Naive thymus-derived CD4-positive, alpha-beta T cell (primary cell): ENCODE measurements around the gene NABP1. TPM values are rescaled to one million over a fixed set of nuclear protein-coding genes. Genes with fewer than 3 reads are reported as not detected.
A peak's percentile ranks its signal among the peaks of the same experiment; 100 is the strongest.

Source experiments
- ATAC-seq: fragments of 150-1000 bp; cut with Tn5 transposase; 2 replicates; pipeline ENCODE4 v1.10.0; 2021; ENCODE audit warnings: mild to moderate bottlenecking, moderate library complexity
- CTCF ChIA-PET: fragments of 350-600 bp; sonication (Branson Sonifier 250); formaldehyde crosslinking; loops from one replicate; lab custom pipeline; 2021; ENCODE audit warnings: antibody characterized with exemption; lab: Charles Lee
- POLR2A ChIA-PET: fragments of 350-600 bp; sonication (Branson Sonifier 250); formaldehyde crosslinking; loops from one replicate; lab custom pipeline; 2021; ENCODE audit warnings: antibody characterized with exemption, inconsistent platforms; lab: Charles Lee
- DNase-seq, 9 donors: peaks; one replicate each; pipeline versions ENCODE4 v3.0.0 to v3.0.0-alpha.2; 2020 to 2022; ENCODE audit warnings: mixed read lengths in 1 of 9
- H3K27ac ChIP-seq: one replicate; pipeline ENCODE4 v1.7.0; 2013; ENCODE audit warnings: mild to moderate bottlenecking, low read depth, low read length, moderate library complexity
- H3K27me3 ChIP-seq, 2 donors: one replicate each; pipeline ENCODE4 v1.7.0; 2013; ENCODE audit warnings: low read length in 2 of 2, mild to moderate bottlenecking in 2 of 2, moderate library complexity in 2 of 2; ENCODE audit not compliant: control insufficient read depth in 2 of 2, insufficient read depth in 2 of 2
- H3K36me3 ChIP-seq, 3 experiments: 1 replicate in 2 of 3; 2 replicates in 1 of 3; pipeline ENCODE4 v1.7.0; 2013; ENCODE audit warnings: low read length in 3 of 3, mild to moderate bottlenecking in 3 of 3, moderate library complexity in 1 of 3; ENCODE audit not compliant: insufficient read depth in 3 of 3, control insufficient read depth in 2 of 3
- H3K4me1 ChIP-seq, 2 donors: one replicate each; pipeline ENCODE4 v1.7.0; 2013; ENCODE audit warnings: low read length in 2 of 2, mild to moderate bottlenecking in 2 of 2, moderate library complexity in 1 of 2; ENCODE audit not compliant: control insufficient read depth in 2 of 2, insufficient read depth in 2 of 2
- H3K4me3 ChIP-seq: 2 replicates; pipeline ENCODE4 v1.7.0; 2013; ENCODE audit warnings: mild to moderate bottlenecking, low read length
- H3K9me3 ChIP-seq, 3 experiments: 1 replicate in 2 of 3; 2 replicates in 1 of 3; pipeline ENCODE4 v1.7.0; 2013; ENCODE audit warnings: low read length in 3 of 3; ENCODE audit not compliant: control insufficient read depth in 2 of 3
- H3K27ac Mint-ChIP-seq, 9 donors: one replicate each; pipeline ENCODE4 v1.8.0; 2020 to 2022; ENCODE audit warnings: mixed read lengths in 9 of 9, mild to moderate bottlenecking in 8 of 9, moderate library complexity in 5 of 9, inconsistent platforms in 2 of 9
- H3K27me3 Mint-ChIP-seq, 5 donors: one replicate each; pipeline ENCODE4 v1.8.0; 2021 to 2022; ENCODE audit warnings: mixed read lengths in 5 of 5, mild to moderate bottlenecking in 1 of 5
- H3K36me3 Mint-ChIP-seq, 5 donors: one replicate each; pipeline ENCODE4 v1.8.0; 2020 to 2022; ENCODE audit warnings: mixed read lengths in 5 of 5, mild to moderate bottlenecking in 3 of 5, inconsistent platforms in 1 of 5
- H3K4me1 Mint-ChIP-seq, 7 donors: one replicate each; pipeline ENCODE4 v1.8.0; 2020 to 2022; ENCODE audit warnings: mixed read lengths in 7 of 7, mild to moderate bottlenecking in 3 of 7, inconsistent platforms in 1 of 7
- H3K4me3 Mint-ChIP-seq, 10 donors: one replicate each; pipeline ENCODE4 v1.8.0; 2020 to 2022; ENCODE audit warnings: mild to moderate bottlenecking in 10 of 10, mixed read lengths in 10 of 10, moderate library complexity in 6 of 10, inconsistent platforms in 2 of 10
- H3K9me3 Mint-ChIP-seq, 11 donors: one replicate each; pipeline ENCODE4 v1.8.0; 2020 to 2022; ENCODE audit warnings: mixed read lengths in 11 of 11, mild to moderate bottlenecking in 4 of 11, inconsistent platforms in 1 of 11, moderate library complexity in 1 of 11
- intact Hi-C, 2 donors: fragments of 100-400 bp; cut with micrococcal nuclease; formaldehyde crosslinking; loops; one replicate each; pipeline ENCODE4 v1.15.1; 2023
- polyA plus RNA-seq, 2 donors: library from polyadenylated mRNA; unstranded; fragments of 300-500 nt; fragmentation: Illumina TruSeq; gene quantifications; one replicate each; pipeline ENCODE4 v1.2.3, GENCODE V29; 2021
- total RNA-seq, 6 experiments: library from RNA in 5 of 6; stranded (reverse) in 5 of 6; gene quantifications; 1 replicate in 5 of 6; 2 replicates in 1 of 6; pipeline ENCODE4 v1.2.3 and lab custom pipeline; 2021 to 2026

The NABP1 gene
- total and polyA plus RNA-seq, 7 experiments from 2014 or later: 4.2 to 79.5 (median 48.6) TPM

DNA sequence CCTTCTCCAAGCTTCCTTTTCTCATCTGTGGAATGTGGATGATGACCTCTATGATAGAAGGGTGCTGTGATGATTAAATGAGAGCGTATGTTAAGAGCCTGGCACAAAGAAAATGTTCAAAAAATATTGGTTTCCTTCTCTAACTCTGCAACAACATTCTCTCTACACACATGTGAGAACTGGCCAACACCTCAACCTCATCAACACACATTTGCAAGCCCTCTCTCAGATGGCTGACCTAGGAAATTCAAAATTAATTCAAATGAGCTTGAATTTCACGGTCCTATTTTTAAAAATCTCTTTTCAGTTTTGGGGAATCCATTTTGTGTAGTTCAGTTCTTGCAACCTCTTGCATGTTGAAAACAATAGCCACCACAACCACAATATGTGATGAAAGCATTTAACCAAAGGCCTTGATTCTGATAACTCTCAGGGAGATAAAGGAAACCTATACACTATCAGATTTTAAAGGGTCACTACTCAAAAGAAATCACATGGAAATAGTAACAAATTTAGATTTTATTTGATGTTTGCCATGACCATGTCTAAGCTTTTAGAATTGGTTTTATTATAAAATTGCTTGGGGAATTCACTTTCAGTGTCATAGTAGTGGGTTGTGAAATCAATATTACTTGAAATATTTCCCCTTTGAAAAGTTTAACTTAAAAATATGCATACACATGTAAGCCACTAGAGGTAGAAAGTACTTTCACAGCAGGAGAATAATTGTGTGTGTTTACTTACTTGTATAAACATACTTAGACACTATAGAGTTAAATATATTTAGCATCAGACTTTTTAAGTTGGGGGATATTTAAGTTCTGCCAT is 16.6 kb upstream of the NABP1 start:
- Mint-ChIP-seq H3K27ac (no peak overlapping the region), H3K4me3 (no peak overlapping the region), H3K27me3 (no peaks in the 10 kb centered on the region), H3K9me3 (peaks cover 0 to 12% (median 0%) of the 10 kb centered on the region in 11 donors), H3K36me3 (peaks cover 0 to 21% (median 3%) of the 10 kb centered on the region in 5 donors), H3K4me1 (peaks cover 0 to 12% (median 0%) of the 10 kb centered on the region in 7 donors)
- Histone ChIP-seq H3K4me3 (no peak overlapping the region), H3K4me1 (no peaks in the 10 kb centered on the region), H3K27ac (no peak overlapping the region), H3K9me3 (no peaks in the 10 kb centered on the region), H3K27me3 (no peaks in the 10 kb centered on the region), H3K36me3 (no peaks in the 10 kb centered on the region)
- ChIA-PET POLR2A (interaction anchor here (1.3 to 1.6 kb wide), 2 partner anchors 12 to 16 kb away, joined by 4 to 12 read pairs; partner anchors contain the start of gene NABP1), CTCF (no interaction called here)
- ATAC-seq (no peak), DNase-seq (no peak)
- intact Hi-C loops: no loop called here

GRCh38 chr2:191664823-191665677 is 12.9 kb upstream of the NABP1 start:
- Histone ChIP-seq H3K27me3 (no peaks in the 10 kb centered on the region), H3K9me3 (no peaks in the 10 kb centered on the region), H3K27ac (no peak overlapping the region), H3K4me3 (no peak overlapping the region), H3K4me1 (no peaks in the 10 kb centered on the region), H3K36me3 (no peaks in the 10 kb centered on the region)
- H3K27ac Mint-ChIP-seq: no peak overlapping the region
- DNase-seq (no peak), ATAC-seq (peak; percentile 67)
- peaks cover 0 to 10% (median 0%) of the 10 kb centered on the region in 5 donors for H3K36me3 Mint-ChIP-seq
- intact Hi-C loops: no loop called here
- no peaks in the 10 kb centered on the region for H3K27me3 Mint-ChIP-seq
- peaks cover 0 to 19% (median 5%) of the 10 kb centered on the region in 7 donors for H3K4me1 Mint-ChIP-seq
- no peak overlapping the region for H3K4me3 Mint-ChIP-seq
- CTCF ChIA-PET: no interaction called here
- POLR2A ChIA-PET: no interaction called here
- H3K9me3 Mint-ChIP-seq: peaks cover 0 to 9% (median 0%) of the 10 kb centered on the region in 11 donors

- Histone ChIP-seq H3K36me3 (no peaks in the 10 kb centered on the region), H3K27ac (no peak overlapping the region), H3K9me3 (no peaks in the 10 kb centered on the region), H3K4me3 (no peak overlapping the region), H3K4me1 (no peaks in the 10 kb centered on the region), H3K27me3 (no peaks in the 10 kb centered on the region)
- ATAC-seq (no peak), DNase-seq (no peak)
- Mint-ChIP-seq H3K9me3 (peaks cover 0 to 9% (median 0%) of the 10 kb centered on the region in 11 donors), H3K36me3 (peaks cover 0 to 7% (median 0%) of the 10 kb centered on the region in 5 donors), H3K4me1 (peaks cover 0 to 19% (median 3%) of the 10 kb centered on the region in 7 donors), H3K27me3 (no peaks in the 10 kb centered on the region), H3K27ac (no peak overlapping the region), H3K4me3 (no peak overlapping the region)
- POLR2A ChIA-PET: interaction anchor here (1.6 to 3.9 kb wide), 2 partner anchors 11 to 28 kb away, joined by 4 to 26 read pairs; partner anchors contain the start of gene NABP1
- CTCF ChIA-PET: interaction anchor here (0.6 kb wide), 1 partner anchor 288 kb away, joined by 3 read pairs; no protein-coding TSS in a partner anchor
- intact Hi-C loops: loop anchor here in 1 of 2 donors (2.0 kb wide), 1 partner anchor 13 kb away; no protein-coding TSS in a partner anchor
Observed at GRCh38 chr2:191666226-191666625, 11.7 kb upstream of the NABP1 start.

DNA sequence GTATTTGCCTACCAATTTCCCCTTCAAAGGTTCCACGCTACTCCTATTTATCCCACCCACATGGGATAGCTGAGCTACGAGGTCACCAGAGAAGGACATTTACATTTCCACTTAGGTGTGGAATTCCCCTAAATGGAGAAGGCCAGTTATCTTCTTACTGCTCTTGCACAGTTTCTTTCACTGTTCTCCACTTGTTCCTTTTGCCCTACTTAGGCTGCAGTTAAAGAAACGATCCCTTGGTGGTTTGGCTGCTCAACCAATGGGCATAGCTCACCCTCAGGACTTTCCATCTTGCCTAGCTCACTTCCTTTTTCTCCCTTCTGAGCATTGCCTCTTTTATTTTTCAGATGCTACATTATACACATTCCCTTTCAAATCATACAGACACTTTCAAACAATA is 11.2 kb upstream of the NABP1 start:
- no peaks in the 10 kb centered on the region for H3K36me3 ChIP-seq
- H3K4me3 Mint-ChIP-seq: peak overlapping the region in 1 of 10 donors; percentile 10
- no peaks in the 10 kb centered on the region for H3K4me1 ChIP-seq
- no peak overlapping the region for H3K27ac Mint-ChIP-seq
- intact Hi-C loops: loop anchor here in 1 of 2 donors (2.0 kb wide), 1 partner anchor 14 kb away; no protein-coding TSS in a partner anchor
- POLR2A ChIA-PET: interaction anchor here (1.6 to 3.9 kb wide), 2 partner anchors 10 to 29 kb away, joined by 4 to 26 read pairs; partner anchors contain the start of gene NABP1
- no peak overlapping the region for H3K27ac ChIP-seq
- peaks cover 0 to 19% (median 3%) of the 10 kb centered on the region in 7 donors for H3K4me1 Mint-ChIP-seq
- no peak for DNase-seq
- H3K9me3 ChIP-seq: no peaks in the 10 kb centered on the region
- peaks cover 0 to 7% (median 0%) of the 10 kb centered on the region in 5 donors for H3K36me3 Mint-ChIP-seq
- ATAC-seq: peak; percentile 63
- CTCF ChIA-PET: interaction anchor here (0.5 to 0.6 kb wide), 2 partner anchors 18 to 287 kb away, joined by 3 read pairs; no protein-coding TSS in a partner anchor
- H3K4me3 ChIP-seq: no peak overlapping the region
- H3K27me3 ChIP-seq: no peaks in the 10 kb centered on the region
- peaks cover 0 to 9% (median 0%) of the 10 kb centered on the region in 11 donors for H3K9me3 Mint-ChIP-seq
- no peaks in the 10 kb centered on the region for H3K27me3 Mint-ChIP-seq

DNA sequence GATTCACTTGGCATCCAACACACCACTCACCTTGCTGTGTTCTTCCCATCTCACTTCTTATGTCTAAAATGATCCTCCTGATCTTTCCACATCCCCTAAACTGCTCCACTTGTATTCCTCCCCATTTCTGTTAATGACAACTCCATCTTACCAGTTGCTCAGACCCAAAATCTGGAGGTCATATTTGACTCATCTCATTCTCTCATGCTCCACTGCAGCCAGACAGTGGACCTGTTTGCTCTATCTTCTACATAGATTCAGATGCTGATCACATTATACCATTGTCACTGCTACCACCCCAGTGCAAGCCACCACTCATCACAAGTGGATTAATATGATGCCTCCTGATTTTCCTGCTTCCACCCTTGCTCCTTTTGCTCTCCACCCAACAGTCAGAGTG is 7.9 kb upstream of the NABP1 start:
- Mint-ChIP-seq H3K27ac (no peak overlapping the region), H3K36me3 (peaks cover 0 to 15% (median 0%) of the 10 kb centered on the region in 5 donors), H3K4me1 (peaks cover under 1 to 23% (median 7%) of the 10 kb centered on the region in 7 donors), H3K9me3 (peaks cover 0 to 14% (median 0%) of the 10 kb centered on the region in 11 donors), H3K4me3 (no peak overlapping the region), H3K27me3 (no peaks in the 10 kb centered on the region)
- ChIA-PET CTCF (no interaction called here), POLR2A (interaction anchor here (1.0 to 3.9 kb wide), 3 partner anchors 7 to 52 kb away, joined by 3 to 26 read pairs (median 4); partner anchors contain the start of gene NABP1)
- no peaks in the 10 kb centered on the region for H3K27me3 ChIP-seq
- no peaks in the 10 kb centered on the region for H3K9me3 ChIP-seq
- ATAC-seq (no peak), DNase-seq (no peak)
- no peak overlapping the region for H3K4me3 ChIP-seq
- H3K4me1 ChIP-seq: peaks cover 6 to 7% of the 10 kb centered on the region in 2 donors
- H3K36me3 ChIP-seq: no peaks in the 10 kb centered on the region
- H3K27ac ChIP-seq: no peak overlapping the region
- intact Hi-C loops: loop anchor here in 1 of 2 donors (10.0 kb wide), 1 partner anchor 1995 kb away; the partner anchor contains the start of gene ANKAR

- Mint-ChIP-seq H3K27me3 (no peaks in the 10 kb centered on the region), H3K4me3 (no peak overlapping the region), H3K9me3 (peaks cover 0 to 14% (median 0%) of the 10 kb centered on the region in 11 donors), H3K4me1 (peaks cover 7 to 22% (median 14%) of the 10 kb centered on the region in 7 donors), H3K27ac (no peak overlapping the region), H3K36me3 (peaks cover 0 to 15% (median 0%) of the 10 kb centered on the region in 5 donors)
- no peak overlapping the region for H3K4me3 ChIP-seq
- ChIA-PET CTCF (interaction anchor here (1.1 kb wide), 1 partner anchor 33 kb away, joined by 5 read pairs; no protein-coding TSS in a partner anchor), POLR2A (interaction anchor here (1.0 kb wide), 1 partner anchor 53 kb away, joined by 3 read pairs; no protein-coding TSS in a partner anchor)
- ATAC-seq (no peak), DNase-seq (no peak)
- no peaks in the 10 kb centered on the region for H3K27me3 ChIP-seq
- H3K4me1 ChIP-seq: peaks cover 13 to 14% of the 10 kb centered on the region in 2 donors
- no peaks in the 10 kb centered on the region for H3K9me3 ChIP-seq
- no peaks in the 10 kb centered on the region for H3K36me3 ChIP-seq
- H3K27ac ChIP-seq: no peak overlapping the region
- intact Hi-C loops: loop anchor here in 1 of 2 donors (10.0 kb wide), 1 partner anchor 1996 kb away; the partner anchor contains the start of gene ANKAR
Observed at GRCh38 chr2:191670787-191671186, 7.1 kb upstream of the NABP1 start.
